ENCODE data around the gene CEP135. TPM values are rescaled to one million over a fixed set of nuclear protein-coding genes. Genes with fewer than 3 reads are reported as not detected.

The CEP135 gene
- total RNA-seq, 1 donor: 10.1 TPM

GRCh38 chr4:55996646-55997045 is 47.9 kb downstream of the CEP135 start:
- Histone ChIP-seq H3K79me2 (ENCODE audit: insufficient read depth, low read length) (no peaks in the 10 kb centered on the region), H3K27me3 (ENCODE audit: insufficient read depth, low read length) (no peaks in the 10 kb centered on the region), H3K4me1 (ENCODE audit: insufficient read depth, low read length) (no peaks in the 10 kb centered on the region), H3K36me3 (ENCODE audit: insufficient read depth, low read length) (peaks cover 2% of the 10 kb centered on the region), H3K27ac (ENCODE audit: low read depth, low read length) (no peak overlapping the region), H3K4me3 (ENCODE audit: insufficient read depth, low read length) (no peak overlapping the region), H2AFZ (ENCODE audit: low read length) (no peak overlapping the region), H4K20me1 (ENCODE audit: insufficient read depth, low read length) (no peaks in the 10 kb centered on the region), H3K4me2 (ENCODE audit: insufficient read depth, low read length) (no peak overlapping the region), H3K9me3 (ENCODE audit: low read depth, low read length) (no peaks in the 10 kb centered on the region)
- TF ChIP-seq CTCF (IDR thresholded peaks at IDR 0.05; ENCODE audit: extremely low read depth, low read depth, low read length): no peak
- no peak for DNase-seq (ENCODE audit: insufficient read length, low spot score, missing footprints)

- H2AFZ ChIP-seq (ENCODE audit: low read length): no peak overlapping the region
- no peak for TF ChIP-seq CTCF (IDR thresholded peaks at IDR 0.05; ENCODE audit: extremely low read depth, low read depth, low read length)
- H3K27ac ChIP-seq (ENCODE audit: low read depth, low read length): no peak overlapping the region
- H3K4me1 ChIP-seq (ENCODE audit: insufficient read depth, low read length): no peaks in the 10 kb centered on the region
- no peaks in the 10 kb centered on the region for H3K27me3 ChIP-seq (ENCODE audit: insufficient read depth, low read length)
- no peaks in the 10 kb centered on the region for H3K9me3 ChIP-seq (ENCODE audit: low read depth, low read length)
- no peak overlapping the region for H3K4me2 ChIP-seq (ENCODE audit: insufficient read depth, low read length)
- no peak overlapping the region for H3K4me3 ChIP-seq (ENCODE audit: insufficient read depth, low read length)
- H4K20me1 ChIP-seq (ENCODE audit: insufficient read depth, low read length): no peaks in the 10 kb centered on the region
- no peak for DNase-seq (ENCODE audit: insufficient read length, low spot score, missing footprints)
- no peaks in the 10 kb centered on the region for H3K79me2 ChIP-seq (ENCODE audit: insufficient read depth, low read length)
- no peaks in the 10 kb centered on the region for H3K36me3 ChIP-seq (ENCODE audit: insufficient read depth, low read length)
Observed at GRCh38 chr4:56003606-56004005, 54.9 kb downstream of the CEP135 start.

GRCh38 chr4:56004235-56004634 is 55.5 kb downstream of the CEP135 start:
- Histone ChIP-seq H3K9me3 (ENCODE audit: low read depth, low read length) (no peaks in the 10 kb centered on the region), H3K27me3 (ENCODE audit: insufficient read depth, low read length) (no peaks in the 10 kb centered on the region), H3K4me3 (ENCODE audit: insufficient read depth, low read length) (no peak overlapping the region), H2AFZ (ENCODE audit: low read length) (no peak overlapping the region), H3K27ac (ENCODE audit: low read depth, low read length) (no peak overlapping the region), H3K4me2 (ENCODE audit: insufficient read depth, low read length) (no peak overlapping the region), H4K20me1 (ENCODE audit: insufficient read depth, low read length) (no peaks in the 10 kb centered on the region), H3K79me2 (ENCODE audit: insufficient read depth, low read length) (no peaks in the 10 kb centered on the region), H3K36me3 (ENCODE audit: insufficient read depth, low read length) (no peaks in the 10 kb centered on the region), H3K4me1 (ENCODE audit: insufficient read depth, low read length) (no peaks in the 10 kb centered on the region)
- DNase-seq (ENCODE audit: insufficient read length, low spot score, missing footprints): no peak
- TF ChIP-seq CTCF (IDR thresholded peaks at IDR 0.05; ENCODE audit: extremely low read depth, low read depth, low read length): no peak

GRCh38 chr4:56007154-56007553 is 58.4 kb downstream of the CEP135 start:
- DNase-seq (ENCODE audit: insufficient read length, low spot score, missing footprints): no peak
- no peaks in the 10 kb centered on the region for H3K9me3 ChIP-seq (ENCODE audit: low read depth, low read length)
- H3K4me2 ChIP-seq (ENCODE audit: insufficient read depth, low read length): no peak overlapping the region
- no peak overlapping the region for H3K27ac ChIP-seq (ENCODE audit: low read depth, low read length)
- H3K27me3 ChIP-seq (ENCODE audit: insufficient read depth, low read length): no peaks in the 10 kb centered on the region
- no peak overlapping the region for H3K4me3 ChIP-seq (ENCODE audit: insufficient read depth, low read length)
- no peaks in the 10 kb centered on the region for H4K20me1 ChIP-seq (ENCODE audit: insufficient read depth, low read length)
- H3K36me3 ChIP-seq (ENCODE audit: insufficient read depth, low read length): peaks cover 4% of the 10 kb centered on the region
- TF ChIP-seq CTCF (IDR thresholded peaks at IDR 0.05; ENCODE audit: extremely low read depth, low read depth, low read length): no peak
- H2AFZ ChIP-seq (ENCODE audit: low read length): no peak overlapping the region
- no peaks in the 10 kb centered on the region for H3K4me1 ChIP-seq (ENCODE audit: insufficient read depth, low read length)
- H3K79me2 ChIP-seq (ENCODE audit: insufficient read depth, low read length): no peaks in the 10 kb centered on the region

Measured in osteoblast (primary cell).